ENCODE data around the gene ICAM5. TPM values are rescaled to one million over a fixed set of nuclear protein-coding genes. Genes with fewer than 3 reads are reported as not detected.

The ICAM5 gene
- total and polyA plus RNA-seq, 9 of the 15 experiments (the other 6 are each of a cell fraction or from before 2014, with no cell fraction given) = 0.10 to 114 (median 13.7) TPM

DNA sequence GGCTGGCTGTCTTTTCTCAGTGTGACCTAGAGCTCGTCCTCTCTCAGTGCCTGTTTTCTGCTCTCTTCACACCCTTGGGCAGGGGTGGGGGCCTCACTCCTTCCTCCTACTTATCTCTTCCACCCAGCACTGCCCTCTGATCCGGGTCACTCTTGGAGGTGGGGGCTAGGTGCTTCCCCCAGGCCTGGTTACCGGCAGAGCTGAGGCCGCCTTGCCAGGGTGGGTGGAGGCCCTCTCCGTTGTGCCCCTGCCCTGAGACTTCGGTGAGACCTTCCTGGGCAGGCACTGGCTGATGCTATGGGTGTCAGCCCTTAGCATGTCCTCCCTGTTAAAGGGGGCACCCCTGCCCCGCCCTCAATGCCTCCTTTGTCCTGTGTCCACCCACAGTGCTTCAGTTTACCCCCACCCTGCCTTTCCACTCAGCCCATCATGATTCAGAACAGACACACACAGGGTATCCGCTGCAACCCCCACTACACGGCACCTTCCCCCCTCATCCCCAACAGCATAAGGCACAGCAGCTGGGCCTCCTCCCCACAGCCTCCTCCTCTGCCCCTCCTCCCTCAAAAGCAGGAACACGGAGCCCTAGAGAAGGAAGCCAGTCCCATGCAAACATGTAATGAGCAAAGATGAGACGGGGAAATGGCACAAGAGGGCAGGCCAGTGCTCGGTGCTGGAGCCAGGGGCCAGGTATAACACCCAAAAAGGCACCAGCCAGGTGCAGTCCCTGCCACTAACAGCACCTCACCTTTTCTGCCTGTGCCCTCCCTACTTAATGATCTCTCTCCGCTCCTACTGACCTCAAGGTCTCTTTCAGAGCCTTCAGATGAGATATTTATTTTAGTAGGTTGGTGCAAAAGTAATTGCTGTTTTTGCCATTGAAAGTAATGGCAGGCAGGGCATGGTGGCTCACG, 10.1 kb downstream of the ICAM5 start (continued):
- TF ChIP-seq ZNF395 (CRISPR knock-in tag; IDR thresholded peaks at IDR 0.05) = peak; percentile 71; the same call in 1 of the 2 replicates
- TF ChIP-seq ZNF586 (CRISPR knock-in tag; conservative IDR thresholded peaks at IDR 0.05) = no peak
- no peak for TF ChIP-seq FOXJ3 (CRISPR knock-in tag; IDR thresholded peaks at IDR 0.05)
- TF ChIP-seq ZNF436 (CRISPR knock-in tag; IDR thresholded peaks at IDR 0.05) = no peak
- TF ChIP-seq NCOA6 (IDR thresholded peaks at IDR 0.05) = no peak
- no peak; the same call in 1 of the 2 replicates for TF ChIP-seq HSF4 (CRISPR knock-in tag; IDR thresholded peaks at IDR 0.05; ENCODE audit: borderline replicate concordance)
- TF ChIP-seq ZNF511 (CRISPR knock-in tag; IDR thresholded peaks at IDR 0.05) = no peak
- no peak for TF ChIP-seq ZNF133 (CRISPR knock-in tag; IDR thresholded peaks at IDR 0.05)
- no peak; the same call in 1 of the 2 replicates for TF ChIP-seq ZC3H8 (IDR thresholded peaks at IDR 0.05)
- TF ChIP-seq SAP30 (IDR thresholded peaks at IDR 0.05; ENCODE audit: borderline replicate concordance, insufficient read depth, low read depth, low read length, poor library complexity, severe bottlenecking) = no peak
- TF ChIP-seq ZKSCAN8 (CRISPR knock-in tag; IDR thresholded peaks at IDR 0.05) = no peak
- no peak for TF ChIP-seq PCBP2 (IDR thresholded peaks at IDR 0.05; ENCODE audit: low read depth, low read length, poor library complexity, severe bottlenecking)
- peak; percentile 88 for TF ChIP-seq CCNT2 (IDR thresholded peaks at IDR 0.05; ENCODE audit: borderline replicate concordance, extremely low read depth, insufficient read length, low read depth, low read length)
- TF ChIP-seq NEUROD1 (IDR thresholded peaks at IDR 0.05; ENCODE audit: borderline replicate concordance, low read depth, low read length, partially characterized antibody) = peak; percentile 69
- TF ChIP-seq HNRNPUL1 (IDR thresholded peaks at IDR 0.05; ENCODE audit: low read length) = no peak
- no peak for TF ChIP-seq HDAC6 (IDR thresholded peaks at IDR 0.05; ENCODE audit: low read depth, low read length)
- TF ChIP-seq GTF2A2 (tag; IDR thresholded peaks at IDR 0.05) = no peak
- peak; percentile 70 for TF ChIP-seq POLR2A (conservative IDR thresholded peaks at IDR 0.05)
- no peak for TF ChIP-seq ILK (tag; IDR thresholded peaks at IDR 0.05; ENCODE audit: borderline replicate concordance, low read depth)
- TF ChIP-seq HNRNPLL (IDR thresholded peaks at IDR 0.05; ENCODE audit: low read depth, low read length, poor library complexity, severe bottlenecking) = no peak
- TF ChIP-seq CREB1 (IDR thresholded peaks at IDR 0.05) = no peak; the same call in 1 of the 2 replicates
- no peak for TF ChIP-seq CREB1 (CRISPR knock-in tag; IDR thresholded peaks at IDR 0.05)
- peak in 1 of 2 experiments; percentile 53; a peak in 1 of 4 replicates for TF ChIP-seq TBL1XR1 (IDR thresholded peaks at IDR 0.05; ENCODE audit: low read length in 2 of 2)
- TF ChIP-seq ZNF57 (CRISPR knock-in tag; IDR thresholded peaks at IDR 0.05) = no peak

All from K562 (cell line).